CD4-positive, alpha-beta T cell treated with Interleukin-6 at 100 ng/mL for 8 hours (primary cell): ENCODE results near the gene NOS3.

ENCODE experiments used
- DNase-seq: peaks from one replicate; pipeline ENCODE4 v3.0.0-alpha.2; 2020; ENCODE audit warnings: mixed read lengths, low spot score

The NOS3 gene

GRCh38 chr7:150952331-150953050 is 38.3 kb upstream of the NOS3 start:
- DNase-seq: no peak

GRCh38 chr7:150953061-150953997 is 37.5 kb upstream of the NOS3 start:
- DNase-seq: no peak

DNA sequence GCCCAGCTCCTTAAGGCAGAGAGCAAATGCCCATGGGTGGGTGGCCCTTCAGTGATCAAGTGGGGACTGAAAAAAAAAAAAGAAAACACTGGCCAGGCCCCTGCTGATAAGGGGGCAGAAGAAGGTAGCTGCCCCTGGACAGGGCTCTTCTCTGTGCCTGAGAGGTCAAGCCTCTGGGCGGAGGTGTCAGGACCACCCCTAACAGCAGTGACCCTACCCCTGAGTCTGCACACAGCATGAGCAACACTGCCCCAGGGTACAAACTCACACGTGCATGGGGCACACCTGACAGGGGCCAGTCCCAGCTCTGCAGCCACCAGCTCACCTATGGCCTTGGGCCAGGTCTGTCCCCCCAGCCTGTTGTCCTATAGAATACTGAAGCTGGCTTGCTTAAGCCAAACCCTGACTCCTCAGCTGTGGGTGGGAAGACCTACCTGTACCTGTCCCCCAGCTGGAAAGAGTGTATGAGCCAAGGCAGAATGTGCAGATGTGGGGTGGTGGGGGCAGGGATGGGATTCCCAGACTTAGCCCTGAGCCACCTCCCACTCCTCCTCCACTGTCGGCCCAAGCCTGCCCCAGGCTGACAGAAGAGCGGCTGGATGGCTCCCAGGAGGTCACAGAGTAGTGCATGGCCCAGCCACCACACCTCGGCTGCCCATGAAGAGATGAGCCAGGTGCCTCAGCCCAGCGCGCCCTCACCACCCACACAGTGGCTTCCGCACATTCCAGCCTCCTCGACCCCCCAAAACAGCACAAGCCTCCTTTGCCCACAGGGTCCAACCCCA is 36.4 kb upstream of the NOS3 start:
- DNase-seq: no peak

DNA sequence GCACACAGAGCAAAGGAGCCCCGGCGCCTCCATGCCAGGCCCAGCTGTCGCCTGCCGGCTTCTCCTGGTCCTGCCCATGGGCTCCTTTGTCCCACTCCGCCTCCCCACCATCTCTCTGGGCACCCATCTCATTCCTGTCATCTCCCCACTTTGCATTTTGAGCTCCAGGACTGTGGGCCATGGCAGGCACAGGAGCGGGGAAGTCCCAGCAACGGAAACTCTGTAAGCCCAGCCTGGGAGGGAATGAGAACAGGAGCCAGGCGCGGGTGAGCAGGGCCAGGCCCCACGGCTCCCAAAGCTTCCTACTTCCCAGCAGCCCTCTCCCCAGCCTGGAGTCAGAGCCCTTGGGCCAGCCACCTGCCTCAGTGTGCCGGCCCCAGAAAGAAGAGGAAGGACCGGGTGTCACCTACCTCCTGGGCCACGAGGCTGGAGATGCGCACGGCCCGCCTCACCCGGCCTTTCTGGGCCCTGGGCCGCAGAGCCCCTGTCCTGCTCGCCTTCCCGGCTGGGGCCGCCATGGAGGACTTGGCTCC is 35.8 kb upstream of the NOS3 start:
- no peak for DNase-seq

GRCh38 chr7:150955519-150956394 is 35.1 kb upstream of the NOS3 start:
- DNase-seq: no peak

DNA sequence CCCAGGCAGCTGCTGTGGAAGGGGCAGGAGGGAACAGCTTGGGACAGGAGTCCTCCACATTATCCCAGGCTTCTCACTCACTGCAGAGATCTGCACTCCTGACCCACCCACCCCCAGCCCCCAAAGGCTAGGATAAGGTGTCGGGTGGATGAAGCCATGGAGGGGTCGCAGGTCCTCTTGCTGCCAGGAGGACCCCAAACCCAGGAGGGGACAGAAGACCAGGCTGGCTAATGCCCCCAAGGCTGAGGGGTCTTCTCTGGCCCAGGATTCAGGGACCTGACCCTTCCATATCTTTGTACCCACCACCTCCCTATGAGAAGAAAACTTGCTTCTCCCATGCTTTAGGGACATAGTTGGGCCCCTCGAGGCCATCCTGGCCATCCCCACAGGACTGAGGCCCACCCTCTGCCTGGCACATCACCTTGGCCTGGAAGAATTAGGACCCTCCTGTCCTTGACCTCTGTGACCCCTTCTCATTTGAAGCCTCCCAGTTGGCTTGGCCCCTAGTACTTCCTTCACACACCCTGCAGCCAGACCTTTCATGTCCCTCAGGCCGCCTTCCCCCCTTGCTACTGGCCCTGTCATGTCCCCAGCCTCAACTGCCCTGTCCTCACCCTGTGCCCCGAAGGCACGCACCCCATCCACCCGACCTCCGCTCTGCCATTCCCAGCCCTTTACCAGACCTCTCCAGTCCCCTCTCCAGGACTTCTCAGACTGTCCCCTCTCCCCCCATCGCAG is 34.3 kb upstream of the NOS3 start:
- DNase-seq: no peak

DNA sequence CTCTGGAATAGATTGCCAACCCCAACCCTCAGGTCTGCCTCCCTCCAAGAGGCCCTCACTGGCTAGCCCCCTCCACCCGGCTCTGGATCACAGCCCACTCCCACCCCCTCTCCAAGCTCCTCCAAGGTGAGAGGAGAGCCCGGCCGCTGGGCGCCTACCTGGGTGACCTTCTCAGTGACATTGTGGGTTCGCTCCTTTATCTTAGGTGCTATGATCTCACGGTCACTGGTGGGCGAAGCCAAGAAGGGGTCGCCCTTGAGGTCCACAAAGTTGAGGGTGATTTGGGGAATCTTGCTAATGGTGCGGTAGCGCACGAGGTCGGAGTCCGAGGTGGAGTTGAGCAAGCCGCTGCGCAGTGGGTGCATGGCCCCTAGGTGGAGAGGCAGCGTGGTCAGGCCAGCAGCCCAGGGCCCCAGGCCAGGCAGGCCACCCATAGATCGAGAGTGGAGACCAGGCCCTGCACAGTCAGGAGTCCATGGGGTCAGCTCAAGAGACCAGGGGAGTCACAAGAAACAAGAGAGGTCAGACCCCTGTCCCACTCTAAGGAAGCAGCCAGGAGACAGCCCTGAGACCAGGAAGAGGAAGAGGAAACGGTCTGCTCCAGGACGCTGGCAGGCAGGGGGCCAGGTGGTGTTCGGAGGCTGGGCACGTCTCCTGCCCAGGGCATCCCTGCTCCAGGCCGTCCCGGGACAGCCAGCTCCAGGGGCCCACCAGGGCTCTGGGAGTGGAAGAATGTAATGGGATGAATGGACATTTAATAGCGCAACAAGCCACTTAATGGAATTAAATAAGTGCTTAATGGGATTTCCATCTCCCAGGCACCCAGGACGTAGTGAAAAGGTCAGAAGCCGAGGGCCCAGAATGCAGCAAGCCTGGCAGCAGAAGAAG is 33.4 kb upstream of the NOS3 start:
- DNase-seq: no peak

DNA sequence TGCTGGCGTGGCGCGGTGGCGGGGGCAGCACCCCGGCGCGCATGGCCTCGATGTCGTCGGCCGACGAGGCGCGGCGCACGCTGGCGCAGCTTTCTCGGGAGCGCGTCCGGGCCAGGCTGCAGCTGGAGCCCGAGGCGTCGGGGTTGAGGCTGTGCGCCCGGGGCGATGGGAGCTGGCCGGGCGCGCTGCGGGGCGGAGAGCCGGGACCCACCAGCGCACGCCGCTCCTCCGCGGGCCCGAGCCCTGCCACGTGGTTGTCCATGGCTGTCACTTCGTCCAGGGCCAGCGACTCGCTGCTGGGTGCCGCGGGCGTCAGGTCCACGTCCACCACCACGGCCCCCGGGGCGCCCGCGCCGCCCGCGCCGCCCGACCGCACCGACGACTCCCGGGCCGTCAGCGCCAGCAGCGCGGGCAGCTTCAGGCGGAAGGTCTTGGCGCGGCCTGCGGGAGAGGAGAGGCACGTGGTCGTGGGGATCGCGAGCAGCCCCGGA is 32.7 kb upstream of the NOS3 start:
- no peak for DNase-seq

GRCh38 chr7:150958597-150958996 is 32.2 kb upstream of the NOS3 start:
- no peak for DNase-seq

DNA sequence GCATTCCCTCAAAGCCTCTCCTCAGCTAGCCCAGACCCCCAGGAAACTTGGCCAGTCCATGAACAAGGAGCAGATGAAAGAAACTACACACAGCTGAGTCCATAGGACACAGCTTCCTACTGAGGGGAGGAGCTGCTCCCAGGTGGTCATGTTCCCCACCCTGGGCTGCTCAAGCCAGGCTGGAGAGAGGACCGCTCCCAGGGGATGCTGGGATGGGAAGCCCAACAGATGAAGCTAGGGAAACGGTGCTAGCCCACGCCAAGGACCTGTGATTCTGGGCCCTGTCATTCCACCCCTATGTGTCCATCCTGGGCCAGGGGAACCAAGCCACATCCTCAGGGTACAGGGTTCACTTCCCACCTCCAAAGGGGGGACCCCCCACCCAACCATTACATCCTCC is 31.7 kb upstream of the NOS3 start:
- no peak for DNase-seq

DNA sequence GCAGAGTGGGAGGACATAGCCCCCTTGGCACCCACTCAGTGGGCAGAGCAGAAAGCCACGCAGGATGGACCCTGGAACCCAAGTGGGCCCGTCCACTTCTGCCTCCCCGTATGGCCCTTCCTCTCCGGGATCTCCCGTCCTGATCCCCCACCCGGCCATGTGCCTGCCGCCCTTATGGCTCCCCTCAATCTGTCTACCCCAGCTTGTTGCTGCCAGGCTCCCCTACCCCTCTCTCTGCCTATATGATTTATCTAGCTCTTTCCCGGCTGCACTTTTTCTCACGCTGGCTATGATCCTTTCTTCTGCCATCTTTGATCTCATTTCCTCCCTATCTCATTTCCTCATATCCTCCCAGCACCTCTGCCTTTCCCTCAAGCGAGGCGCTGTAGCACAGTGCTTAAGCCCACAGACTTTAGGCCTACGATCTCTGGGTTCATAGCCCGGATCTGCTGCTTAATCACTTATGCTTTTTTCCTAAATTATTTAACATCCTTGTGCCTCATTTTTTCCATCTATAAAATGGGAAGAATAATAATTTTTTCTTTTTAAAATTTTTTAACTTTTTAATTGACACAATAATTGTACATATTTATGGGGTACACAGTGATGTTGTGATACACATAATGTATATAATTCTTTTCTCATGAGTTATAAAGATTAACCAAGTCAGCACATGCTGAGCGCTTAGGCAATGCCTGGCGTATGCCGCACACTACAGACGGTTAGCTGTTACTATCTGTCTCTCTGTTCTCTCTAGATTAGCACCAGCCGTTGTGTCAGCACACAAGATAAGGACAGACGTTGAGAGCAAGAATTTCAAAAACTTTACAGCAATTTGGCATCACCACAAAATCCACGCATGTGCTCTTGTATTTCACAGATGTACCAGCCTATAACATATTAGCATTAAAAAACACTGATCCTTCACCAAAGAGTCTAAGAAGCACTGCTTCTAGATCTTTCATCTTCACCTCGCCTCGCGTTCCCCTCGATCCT is 30.8 kb upstream of the NOS3 start:
- DNase-seq: no peak

DNA sequence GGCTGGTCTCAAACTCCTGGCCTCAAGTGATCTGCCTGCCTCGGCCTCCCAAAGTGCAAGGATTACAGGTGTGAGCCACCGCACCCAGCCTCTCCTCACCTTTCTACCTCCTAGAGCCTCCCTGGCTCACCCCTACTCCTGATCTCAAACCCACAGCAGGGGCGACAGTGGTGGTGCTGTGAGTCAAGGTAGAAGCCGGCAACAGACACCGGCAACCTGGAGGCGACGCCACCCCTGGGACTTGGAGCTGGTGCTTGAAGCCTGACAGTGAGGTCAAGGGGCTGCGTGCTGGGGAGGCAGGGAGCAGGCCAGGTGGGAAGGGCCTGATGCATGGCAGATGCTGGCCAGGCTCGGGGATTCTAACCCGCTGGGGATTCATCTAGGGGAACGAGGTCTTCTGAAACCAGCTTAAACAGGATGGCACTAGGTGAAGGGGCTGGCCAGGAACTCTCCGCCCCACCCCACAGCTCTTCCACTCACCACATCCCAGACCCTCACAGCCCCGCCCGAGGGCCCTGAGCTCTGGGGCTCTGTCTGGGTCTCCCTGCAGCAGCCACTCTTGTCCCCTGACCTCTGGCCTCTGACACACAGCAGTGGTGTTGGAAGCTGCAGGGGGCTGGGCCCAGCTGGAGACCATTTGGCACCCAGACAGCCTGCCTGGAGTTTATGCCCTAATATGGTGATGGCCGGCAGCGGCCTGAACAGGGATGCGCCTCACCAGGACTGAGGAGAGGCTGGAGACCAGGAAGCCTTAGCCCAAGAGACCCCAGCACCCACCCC is 29.1 kb upstream of the NOS3 start:
- DNase-seq: no peak

DNA sequence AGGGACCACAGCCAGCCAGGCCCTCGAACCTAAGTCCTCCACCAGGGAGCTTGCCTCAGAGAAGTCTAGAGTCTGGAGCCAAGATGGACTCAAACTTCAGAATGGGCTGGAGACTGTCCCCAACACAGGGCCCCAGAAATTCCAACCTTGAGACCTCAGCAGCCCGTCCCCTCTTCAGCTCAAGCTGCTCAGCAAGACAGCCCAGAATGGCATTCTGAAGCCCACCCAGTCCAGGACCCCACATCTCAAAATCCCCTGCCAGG is 28.6 kb upstream of the NOS3 start:
- DNase-seq: no peak

GRCh38 chr7:150962553-150963399 is 28.0 kb upstream of the NOS3 start:
- DNase-seq: peak; percentile 48

DNA sequence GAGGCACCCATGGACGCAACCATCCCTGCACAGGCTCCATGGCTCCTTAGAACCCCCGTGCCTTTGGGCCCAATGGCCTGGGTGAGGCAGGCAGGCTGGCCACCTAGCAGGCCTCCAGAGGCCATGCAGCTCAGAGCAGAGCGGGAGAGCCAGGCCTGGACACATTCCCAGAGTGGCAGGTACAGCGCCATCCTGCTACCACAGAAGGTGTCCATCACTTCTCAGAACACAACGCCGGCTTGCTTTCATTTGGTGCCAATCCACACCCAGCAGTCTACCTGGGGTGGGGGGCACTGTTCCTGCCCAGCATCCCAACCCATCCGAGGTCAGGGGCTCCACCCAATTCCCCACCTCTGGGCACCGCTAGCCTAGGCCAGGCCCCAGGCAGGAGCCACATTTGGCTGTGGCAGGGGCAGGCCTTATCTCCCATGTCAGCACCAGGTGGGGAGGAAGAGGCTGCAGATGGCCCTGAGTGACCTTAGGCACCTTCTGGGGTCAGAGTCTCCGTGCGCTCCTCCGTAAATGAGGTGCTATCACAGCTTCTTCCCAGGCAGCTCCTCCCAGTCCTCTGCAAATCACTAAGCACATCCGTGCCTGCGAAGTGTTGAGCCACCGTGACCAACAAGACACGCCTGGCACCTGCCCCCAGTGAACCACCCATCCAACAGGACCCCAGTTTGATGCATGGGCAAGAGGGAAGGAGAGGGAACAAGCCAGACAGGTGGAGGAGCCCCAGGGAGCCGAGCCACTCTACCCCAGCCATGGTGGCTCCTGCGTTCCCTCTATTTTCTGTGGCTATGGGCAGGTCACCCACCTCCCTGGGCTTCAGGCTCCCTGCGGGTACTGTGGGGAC is 26.9 kb upstream of the NOS3 start:
- DNase-seq: no peak
